Glomerular visceral epithelial cell (primary cell): ENCODE results near the gene TEX261.

Experiments
- DNase-seq: peaks from one replicate; pipeline ENCODE4 v3.0.0-alpha.2; 2016; ENCODE audit errors: extremely low spot score

TEX261 gene

GRCh38 chr2:70936979-70937811 is 57.5 kb downstream of the TEX261 start:
- no peak for DNase-seq

- no peak for DNase-seq
Measured at GRCh38 chr2:70936165-70936978, 58.3 kb downstream of the TEX261 start.
